ENCODE data around the gene ZNF407.

Gene ZNF407

GRCh38 chr18:74862094-74862493, 264.4 kb downstream of the ZNF407 start:
- no peak for TF ChIP-seq ZNF384 (IDR thresholded peaks at IDR 0.05)
- no peak for TF ChIP-seq CTBP1 (IDR thresholded peaks at IDR 0.05; ENCODE audit: borderline replicate concordance)
- no peak for TF ChIP-seq L3MBTL2 (conservative IDR thresholded peaks at IDR 0.05)
- TF ChIP-seq ELF4 (IDR thresholded peaks at IDR 0.05), result no peak
- TF ChIP-seq ARNT (IDR thresholded peaks at IDR 0.05), result no peak
- TF ChIP-seq SUZ12 (IDR thresholded peaks at IDR 0.05), result no peak
- no peak for TF ChIP-seq LEF1 (IDR thresholded peaks at IDR 0.05; ENCODE audit: borderline replicate concordance)
- POLR2A ChIA-PET, result no interaction called here
- no peak for DNase-seq (ENCODE audit: extremely low spot score)
- CTCF ChIA-PET, result no interaction called here

- ChIA-PET POLR2A (no interaction called here), CTCF (no interaction called here)
- DNase-seq (ENCODE audit: extremely low spot score), result no peak
- no peak for TF ChIP-seq L3MBTL2 (conservative IDR thresholded peaks at IDR 0.05)
- no peak for TF ChIP-seq NFRKB (IDR thresholded peaks at IDR 0.05)
- no peak for TF ChIP-seq LEF1 (IDR thresholded peaks at IDR 0.05; ENCODE audit: borderline replicate concordance)
- TF ChIP-seq SUZ12 (IDR thresholded peaks at IDR 0.05), result no peak
- no peak for TF ChIP-seq ZNF384 (IDR thresholded peaks at IDR 0.05)
- TF ChIP-seq BHLHE40 (IDR thresholded peaks at IDR 0.05; ENCODE audit: borderline replicate concordance), result no peak
- TF ChIP-seq FOXK2 (IDR thresholded peaks at IDR 0.05), result no peak
These were observed 268.9 kb downstream of the ZNF407 start for GRCh38 chr18:74866577-74866976.

- no peak for TF ChIP-seq SUZ12 (IDR thresholded peaks at IDR 0.05)
- no peak for TF ChIP-seq TARDBP (IDR thresholded peaks at IDR 0.05)
- TF ChIP-seq HDGF (IDR thresholded peaks at IDR 0.05; ENCODE audit: borderline replicate concordance), result no peak
- no peak for TF ChIP-seq LEF1 (IDR thresholded peaks at IDR 0.05; ENCODE audit: borderline replicate concordance)
- ChIA-PET CTCF (interaction anchor here (0.7 kb wide), 1 partner anchor 9 kb away, joined by 3 read pairs; no protein-coding TSS in a partner anchor), POLR2A (no interaction called here)
- no peak for DNase-seq (ENCODE audit: extremely low spot score)
These were observed 270.8 kb downstream of the ZNF407 start for GRCh38 chr18:74868461-74868860.

- TF ChIP-seq TARDBP (IDR thresholded peaks at IDR 0.05), result no peak
- no peak for DNase-seq (ENCODE audit: extremely low spot score)
- ChIA-PET POLR2A (interaction anchor here (0.6 kb wide), 1 partner anchor 146 kb away, joined by 3 read pairs; no protein-coding TSS in a partner anchor), CTCF (no interaction called here)
These were observed 272.5 kb downstream of the ZNF407 start for GRCh38 chr18:74869904-74870863.

GRCh38 chr18:74870950-74871349, 273.3 kb downstream of the ZNF407 start:
- no peak for DNase-seq (ENCODE audit: extremely low spot score)
- CTCF ChIA-PET, result interaction anchor here (0.7 kb wide), 1 partner anchor 236 kb away, joined by 6 read pairs; no protein-coding TSS in a partner anchor
- POLR2A ChIA-PET, result no interaction called here
- no peak for TF ChIP-seq ZNF384 (IDR thresholded peaks at IDR 0.05)
- no peak for TF ChIP-seq NFRKB (IDR thresholded peaks at IDR 0.05)
- TF ChIP-seq SP1 (IDR thresholded peaks at IDR 0.05), result no peak
- TF ChIP-seq LEF1 (IDR thresholded peaks at IDR 0.05; ENCODE audit: borderline replicate concordance), result no peak
- TF ChIP-seq FOXA1 (IDR thresholded peaks at IDR 0.05), result no peak
- no peak for TF ChIP-seq HDGF (IDR thresholded peaks at IDR 0.05; ENCODE audit: borderline replicate concordance)
- no peak for TF ChIP-seq PKNOX1 (IDR thresholded peaks at IDR 0.05)
- TF ChIP-seq ELF4 (IDR thresholded peaks at IDR 0.05), result no peak
- no peak for TF ChIP-seq SUZ12 (IDR thresholded peaks at IDR 0.05)
- TF ChIP-seq BHLHE40 (IDR thresholded peaks at IDR 0.05; ENCODE audit: borderline replicate concordance), result no peak
- no peak for TF ChIP-seq L3MBTL2 (conservative IDR thresholded peaks at IDR 0.05)
- no peak for TF ChIP-seq CTBP1 (IDR thresholded peaks at IDR 0.05; ENCODE audit: borderline replicate concordance)
- no peak for TF ChIP-seq FOXK2 (IDR thresholded peaks at IDR 0.05)

- TF ChIP-seq PKNOX1 (IDR thresholded peaks at IDR 0.05), result no peak
- no peak for TF ChIP-seq NFRKB (IDR thresholded peaks at IDR 0.05)
- no peak for TF ChIP-seq FOXM1 (IDR thresholded peaks at IDR 0.05; ENCODE audit: borderline replicate concordance)
- TF ChIP-seq ZNF384 (IDR thresholded peaks at IDR 0.05), result no peak
- TF ChIP-seq LEF1 (IDR thresholded peaks at IDR 0.05; ENCODE audit: borderline replicate concordance), result no peak
- no peak for TF ChIP-seq BHLHE40 (IDR thresholded peaks at IDR 0.05; ENCODE audit: borderline replicate concordance)
- TF ChIP-seq FOXA1 (IDR thresholded peaks at IDR 0.05), result no peak
- no peak for TF ChIP-seq SUZ12 (IDR thresholded peaks at IDR 0.05)
- TF ChIP-seq L3MBTL2 (conservative IDR thresholded peaks at IDR 0.05), result no peak
- POLR2A ChIA-PET, result interaction anchor here (0.6 kb wide), 1 partner anchor 538 kb away, joined by 4 read pairs; no protein-coding TSS in a partner anchor
- CTCF ChIA-PET, result no interaction called here
These were observed 276.0 kb downstream of the ZNF407 start for GRCh38 chr18:74873629-74874028.

GRCh38 chr18:74874351-74874750, 276.7 kb downstream of the ZNF407 start:
- TF ChIP-seq NFRKB (IDR thresholded peaks at IDR 0.05) (no peak), FOXM1 (IDR thresholded peaks at IDR 0.05; ENCODE audit: borderline replicate concordance) (no peak), ELF4 (IDR thresholded peaks at IDR 0.05) (no peak), CTBP1 (IDR thresholded peaks at IDR 0.05; ENCODE audit: borderline replicate concordance) (no peak), BHLHE40 (IDR thresholded peaks at IDR 0.05; ENCODE audit: borderline replicate concordance) (no peak), ARNT (IDR thresholded peaks at IDR 0.05) (no peak)
- ChIA-PET POLR2A (no interaction called here), CTCF (interaction anchor here (0.7 kb wide), 2 partner anchors 8 to 314 kb away, joined by 3 to 4 read pairs; no protein-coding TSS in a partner anchor)
- no peak for DNase-seq (ENCODE audit: extremely low spot score)

More at GRCh38 chr18:74873629-74874028, 276.0 kb downstream of the ZNF407 start:
- DNase-seq (ENCODE audit: extremely low spot score), result no peak
